Measurements from ENCODE around the gene STRN3. TPM values are rescaled to one million over a fixed set of nuclear protein-coding genes. Genes with fewer than 3 reads are reported as not detected.

Gene STRN3
- total RNA-seq, 1 experiment from 2014 or later, result 52.1 TPM

GRCh38 chr14:31027847-31028246 lies 1.7 kb upstream of the STRN3 start:
- no peaks in the 10 kb centered on the region for H3K27me3 ChIP-seq (ENCODE audit: insufficient read depth, low read length)
- H3K79me1 ChIP-seq (ENCODE audit: insufficient read depth, low read depth, low read length, poor library complexity, severe bottlenecking), result peaks cover 6% of the 10 kb centered on the region
- H2BK12ac ChIP-seq (ENCODE audit: insufficient read length, low read depth, low read length), result no peak overlapping the region
- H3K56ac ChIP-seq (ENCODE audit: insufficient read length, low read depth, low read length), result no peak overlapping the region
- no peak for DNase-seq
- no peak overlapping the region for H2AFZ ChIP-seq (ENCODE audit: low read length)
- no peaks in the 10 kb centered on the region for H3K9me3 ChIP-seq (ENCODE audit: control insufficient read depth, low read depth, low read length)
- H3K18ac ChIP-seq (ENCODE audit: insufficient read length, low read depth, low read length), result no peak overlapping the region
- no peak overlapping the region for H2BK20ac ChIP-seq (ENCODE audit: low read depth, low read length, poor library complexity, severe bottlenecking)
- no peak overlapping the region for H2BK15ac ChIP-seq (ENCODE audit: low read depth, low read length)
- peaks cover 12% of the 10 kb centered on the region for H3K23me2 ChIP-seq (ENCODE audit: insufficient read length, low read depth, low read length, poor library complexity, severe bottlenecking)
- H3K9ac ChIP-seq (ENCODE audit: extremely low read depth, insufficient read length, low read length), result no peak overlapping the region
- Mint-ChIP-seq H3K4me3 (peak overlapping the region in 1 of 2 experiments; percentile 31; a peak in 1 of 5 replicates), H3K9me3 (no peaks in the 10 kb centered on the region; a peak in 1 of 5 replicates), H3K27ac (no peak overlapping the region), H3K4me1 (peaks cover 24 to 35% of the 10 kb centered on the region in 2 experiments), H3K27me3 (ENCODE audit: low read depth) (no peaks in the 10 kb centered on the region), H3K36me3 (ENCODE audit: insufficient read depth in 1 of 3, low read depth in 3 of 3) (peaks cover under 1 to 4% (median 3%) of the 10 kb centered on the region in 3 experiments; a peak in 3 of 7 replicates)
- H3K4ac ChIP-seq (ENCODE audit: low read depth, low read length), result no peak overlapping the region
- no peak overlapping the region for H2AK5ac ChIP-seq (ENCODE audit: insufficient read length, low read length)
- H4K91ac ChIP-seq (ENCODE audit: insufficient read length, low read depth, low read length), result no peak overlapping the region
- TF ChIP-seq CTCF (conservative IDR thresholded peaks at IDR 0.05), result no peak
- H3T11ph ChIP-seq (ENCODE audit: low read length), result no peak overlapping the region
- no peak overlapping the region for H2BK5ac ChIP-seq (ENCODE audit: insufficient read length, low read length)
- peaks cover 3% of the 10 kb centered on the region; the same call in 1 of the 2 replicates for H3K4me1 ChIP-seq (ENCODE audit: insufficient read depth, low read length)
- no peak overlapping the region for H2BK120ac ChIP-seq (ENCODE audit: low read depth, low read length, poor library complexity, severe bottlenecking)
- WGBS (ENCODE audit: extremely low coverage, insufficient read length, low lambda C conversion rate), result no CpG with 5 or more reads among the region's 1 CpG
- H3K27ac ChIP-seq (ENCODE audit: insufficient read length, low read depth, low read length), result no peak overlapping the region
- no peak overlapping the region for H4K5ac ChIP-seq (ENCODE audit: insufficient read length, low read depth, low read length)
- no peaks in the 10 kb centered on the region for H4K20me1 ChIP-seq (ENCODE audit: control insufficient read depth, insufficient read depth, insufficient read length)
- no peak overlapping the region for H3K14ac ChIP-seq (ENCODE audit: insufficient read depth, low read length)
- no peak overlapping the region for H3K4me2 ChIP-seq (ENCODE audit: insufficient read depth, insufficient read length, low read length)
- H3K79me2 ChIP-seq (ENCODE audit: insufficient read depth, low read length), result peaks cover 12% of the 10 kb centered on the region; the same call in 1 of the 2 replicates
- H4K8ac ChIP-seq (replicated peaks; ENCODE audit: insufficient read length, low read depth, low read length), result no peak overlapping the region
- no peak overlapping the region for H3K23ac ChIP-seq (ENCODE audit: insufficient read length, low read depth, low read length)

Measured in H9 (cell line).